ENCODE measurements around the gene MYCBP2. TPM values are rescaled to one million over a fixed set of nuclear protein-coding genes. Genes with fewer than 3 reads are reported as not detected.

The MYCBP2 gene
- total RNA-seq, 2 donors from 2014 or later = 41.2 to 42.6 TPM

DNA sequence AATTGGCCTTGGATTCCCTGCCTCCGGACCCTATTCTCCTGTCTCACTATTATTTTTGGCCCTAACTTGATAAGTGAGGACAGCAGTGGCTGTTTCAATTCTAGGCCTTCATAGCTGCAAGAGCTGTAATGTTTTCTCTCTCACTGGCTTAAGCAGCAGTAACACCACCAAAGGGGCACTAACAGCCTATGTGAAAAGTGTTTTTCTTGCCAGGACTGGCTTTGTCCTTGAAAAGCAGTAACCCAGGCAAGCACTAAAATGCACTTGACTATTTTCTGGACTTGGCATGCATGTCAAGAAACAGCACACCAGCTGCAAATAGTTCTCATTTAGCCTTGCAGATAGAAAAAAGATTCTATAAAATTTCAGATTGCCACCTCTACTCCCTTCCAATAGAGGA lies 290.6 kb downstream of the MYCBP2 start:
- H3K9ac ChIP-seq (ENCODE audit: low read depth in 2 of 2, low read length in 2 of 2) = no peak overlapping the region
- TF ChIP-seq CTCF (IDR thresholded peaks at IDR 0.05) = no peak
- no peak for DNase-seq
- H3K4me3 ChIP-seq = no peak overlapping the region
- no peaks in the 10 kb centered on the region for H3K36me3 ChIP-seq
- H3K27me3 ChIP-seq = no peaks in the 10 kb centered on the region
- H3K9me3 ChIP-seq = no peaks in the 10 kb centered on the region
- intact Hi-C loops (cut with DNase I) = no loop called here
- H3K4me1 ChIP-seq = no peaks in the 10 kb centered on the region
- no peak overlapping the region for H3K27ac ChIP-seq

DNA sequence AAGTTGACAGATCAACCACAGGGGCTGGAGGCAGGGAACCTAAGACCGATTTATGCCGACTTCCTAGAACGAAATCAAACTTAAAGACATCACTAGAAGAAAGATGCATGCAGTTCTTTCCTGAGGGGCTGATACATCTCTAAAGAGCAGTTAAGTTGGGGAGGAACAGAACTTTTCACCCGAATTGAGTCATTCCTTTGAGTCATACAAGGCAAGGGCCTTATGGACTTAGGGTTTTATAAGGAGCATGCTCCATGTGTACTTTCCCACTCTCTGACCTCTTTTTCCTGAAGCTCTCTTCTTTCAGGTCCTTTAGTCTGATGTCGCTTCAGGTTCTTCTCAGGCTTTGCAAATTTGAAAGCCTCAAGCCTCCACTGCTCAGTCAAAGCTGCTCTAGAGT lies 292.0 kb downstream of the MYCBP2 start:
- H3K4me3 ChIP-seq = no peak overlapping the region
- no peaks in the 10 kb centered on the region for H3K36me3 ChIP-seq
- no peaks in the 10 kb centered on the region for H3K9me3 ChIP-seq
- no peak for TF ChIP-seq CTCF (IDR thresholded peaks at IDR 0.05)
- H3K27me3 ChIP-seq = no peaks in the 10 kb centered on the region
- intact Hi-C loops (cut with DNase I) = no loop called here
- no peak for DNase-seq
- no peaks in the 10 kb centered on the region for H3K4me1 ChIP-seq
- no peak overlapping the region for H3K9ac ChIP-seq (ENCODE audit: low read depth in 2 of 2, low read length in 2 of 2)
- no peak overlapping the region for H3K27ac ChIP-seq

DNA sequence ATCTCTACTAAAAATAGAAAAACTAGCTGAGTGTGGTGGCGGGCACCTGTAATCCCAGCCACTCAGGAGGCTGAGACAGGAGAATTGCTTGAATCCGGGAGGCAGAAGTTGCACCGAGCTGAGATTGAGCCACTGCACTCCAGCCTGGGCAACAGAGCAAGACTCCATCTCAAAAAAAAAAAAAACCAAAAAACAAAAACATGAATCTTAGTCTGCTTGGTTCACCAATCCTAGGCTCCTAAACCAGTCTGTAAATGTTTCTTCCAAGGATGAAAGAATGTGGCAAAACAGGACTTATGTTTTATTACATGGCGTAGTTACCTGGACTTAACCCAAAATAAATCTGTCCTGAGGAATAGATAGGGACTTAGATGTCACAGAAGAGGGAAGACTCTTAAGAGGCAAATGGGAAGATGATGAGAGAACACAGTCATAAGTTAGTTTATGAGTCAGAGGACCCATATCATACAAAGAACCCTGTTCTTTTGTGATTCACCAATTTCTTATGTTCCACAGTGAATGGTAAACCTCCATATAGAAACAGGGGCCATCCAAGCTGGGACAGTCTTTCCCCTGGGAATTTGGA lies 293.1 kb downstream of the MYCBP2 start:
- Histone ChIP-seq H3K9ac (ENCODE audit: low read depth in 2 of 2, low read length in 2 of 2) (no peak overlapping the region), H3K4me1 (no peaks in the 10 kb centered on the region), H3K4me3 (no peak overlapping the region), H3K27me3 (no peaks in the 10 kb centered on the region), H3K9me3 (no peaks in the 10 kb centered on the region), H3K36me3 (no peaks in the 10 kb centered on the region), H3K27ac (no peak overlapping the region)
- intact Hi-C loops (cut with DNase I) = no loop called here
- DNase-seq = no peak
- no peak for TF ChIP-seq CTCF (IDR thresholded peaks at IDR 0.05)

DNA sequence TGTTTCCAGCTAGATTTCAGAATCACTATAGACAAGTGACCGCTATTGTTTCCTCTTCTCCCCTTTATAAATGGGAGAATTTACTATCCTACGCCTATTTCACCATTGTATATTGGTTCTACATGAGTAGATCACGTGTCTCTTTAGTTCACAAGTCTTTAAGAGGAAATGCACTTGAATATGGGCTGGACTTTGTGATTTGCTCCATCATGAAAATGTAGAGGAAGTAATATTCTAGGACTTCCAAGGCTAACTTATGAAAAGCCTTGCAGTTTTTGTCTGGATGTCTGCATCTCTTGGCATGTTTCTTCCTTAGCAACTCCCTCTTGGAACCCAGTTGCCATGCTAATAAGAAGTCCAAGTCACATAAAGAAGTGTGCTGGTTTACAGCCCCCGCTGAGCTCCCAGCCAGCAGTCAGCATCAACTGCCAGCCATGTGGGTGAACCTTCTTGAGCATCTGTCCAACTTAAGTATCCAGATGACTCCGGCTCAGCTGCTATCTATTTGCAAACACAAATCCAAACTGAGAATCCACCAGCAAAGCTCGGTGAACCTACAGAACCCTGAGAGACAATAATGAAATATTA lies 295.1 kb downstream of the MYCBP2 start:
- intact Hi-C loops (cut with DNase I) = no loop called here
- Histone ChIP-seq H3K9ac (ENCODE audit: low read depth in 2 of 2, low read length in 2 of 2) (no peak overlapping the region), H3K9me3 (no peaks in the 10 kb centered on the region), H3K27ac (no peak overlapping the region), H3K4me1 (no peaks in the 10 kb centered on the region), H3K4me3 (no peak overlapping the region), H3K36me3 (no peaks in the 10 kb centered on the region), H3K27me3 (no peaks in the 10 kb centered on the region)
- no peak for DNase-seq
- TF ChIP-seq CTCF (IDR thresholded peaks at IDR 0.05) = no peak

DNA sequence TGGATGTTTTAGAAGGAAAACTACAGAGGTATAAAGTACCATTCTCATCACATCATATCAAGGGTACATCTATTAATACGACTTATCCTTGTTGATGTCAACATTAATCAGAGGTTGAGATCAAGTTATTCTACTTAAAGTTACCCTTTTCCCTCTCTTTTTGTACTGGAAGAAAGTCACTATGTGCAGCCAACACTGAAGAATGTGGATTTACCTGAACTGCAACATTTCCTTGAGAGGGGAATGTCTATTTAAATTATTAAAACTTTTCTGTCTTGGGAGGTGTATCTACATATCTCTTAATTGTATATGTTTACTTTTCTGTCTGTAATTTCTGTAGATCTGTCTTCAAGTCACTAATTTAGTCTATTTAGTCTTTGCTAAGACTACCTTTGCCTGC lies 297.5 kb downstream of the MYCBP2 start:
- Histone ChIP-seq H3K27ac (no peak overlapping the region), H3K27me3 (no peaks in the 10 kb centered on the region), H3K9me3 (no peaks in the 10 kb centered on the region), H3K4me1 (peaks cover 7% of the 10 kb centered on the region), H3K9ac (ENCODE audit: low read depth in 2 of 2, low read length in 2 of 2) (no peak overlapping the region), H3K4me3 (no peak overlapping the region), H3K36me3 (no peaks in the 10 kb centered on the region)
- intact Hi-C loops (cut with DNase I) = loop anchor here (5.0 kb wide), 1 partner anchor 37 kb away; the partner anchor contains the start of gene CLN5
- no peak for TF ChIP-seq CTCF (IDR thresholded peaks at IDR 0.05)
- no peak for DNase-seq

All from colonic mucosa (tissue), 4 donors.